HG03378 (cell line): Measurements from ENCODE around the gene CCDC138.

Source experiments
- ATAC-seq: cut with Tn5 transposase; IDR thresholded peaks from one replicate; pipeline ENCODE4 v1.9.1; 2021; ENCODE audit warnings: mild to moderate bottlenecking, moderate library complexity; ENCODE audit not compliant: unreplicated experiment

Gene CCDC138

GRCh38 chr2:108825254-108825653, 38.7 kb downstream of the CCDC138 start:
- no peak for ATAC-seq

DNA sequence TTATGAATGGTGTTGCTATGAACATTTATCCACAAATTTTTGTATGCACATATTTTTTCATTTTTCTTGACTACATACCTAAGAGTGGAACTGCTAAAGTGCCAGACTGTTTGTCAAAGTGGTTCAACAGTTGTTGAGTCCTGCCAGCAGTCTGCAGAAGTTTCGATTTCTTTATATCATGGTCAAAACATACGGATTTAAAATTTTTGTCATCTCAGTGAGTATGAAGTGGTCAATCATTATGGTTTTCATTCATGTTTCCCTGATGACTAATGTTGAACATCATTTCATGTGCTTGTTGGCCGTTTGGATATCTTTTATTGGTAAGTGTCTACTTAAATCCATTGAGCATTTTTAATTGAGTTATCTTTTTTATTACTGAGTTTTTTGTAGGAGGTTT, 39.2 kb downstream of the CCDC138 start:
- no peak for ATAC-seq

GRCh38 chr2:108829578-108830310, 43.2 kb downstream of the CCDC138 start:
- ATAC-seq = no peak

DNA sequence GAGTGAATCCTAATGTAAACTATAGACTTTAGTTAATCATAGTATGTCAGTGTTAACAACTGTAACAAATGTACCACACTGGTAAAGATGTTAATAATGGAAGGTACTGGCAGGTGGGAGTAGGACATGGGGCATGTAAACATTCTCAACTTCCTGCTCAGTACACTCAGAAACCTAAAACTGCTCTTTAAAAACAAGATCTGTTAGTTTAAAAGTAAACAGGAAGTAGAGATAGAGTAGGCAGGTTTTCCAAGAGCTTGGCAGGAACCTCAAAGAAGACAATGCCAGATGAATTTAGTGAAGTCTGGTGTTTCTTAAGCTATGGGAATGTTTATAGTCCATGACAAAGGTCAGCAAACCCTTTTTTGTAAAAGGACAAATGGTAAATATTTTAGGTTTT, 46.6 kb downstream of the CCDC138 start:
- no peak for ATAC-seq

DNA sequence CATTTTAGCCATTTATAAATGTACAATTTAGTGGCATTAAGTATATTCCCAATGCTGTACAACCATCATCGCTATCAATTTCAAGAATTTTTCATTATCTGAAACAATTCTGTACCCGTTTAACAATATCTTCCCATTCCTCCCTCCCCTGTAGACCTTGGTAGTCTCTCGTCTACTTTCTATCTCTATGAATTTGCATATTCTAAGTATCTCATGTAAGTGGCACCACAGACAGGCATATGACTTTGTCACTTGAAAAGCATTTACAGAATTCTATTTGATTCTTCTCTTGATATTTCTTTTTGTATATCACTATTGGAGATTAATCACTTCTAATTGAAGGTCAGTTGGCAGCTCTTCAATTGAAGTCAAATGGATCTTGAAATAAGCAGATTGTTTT, 48.0 kb downstream of the CCDC138 start:
- no peak for ATAC-seq

GRCh38 chr2:108835040-108835439, 48.5 kb downstream of the CCDC138 start:
- ATAC-seq = no peak

DNA sequence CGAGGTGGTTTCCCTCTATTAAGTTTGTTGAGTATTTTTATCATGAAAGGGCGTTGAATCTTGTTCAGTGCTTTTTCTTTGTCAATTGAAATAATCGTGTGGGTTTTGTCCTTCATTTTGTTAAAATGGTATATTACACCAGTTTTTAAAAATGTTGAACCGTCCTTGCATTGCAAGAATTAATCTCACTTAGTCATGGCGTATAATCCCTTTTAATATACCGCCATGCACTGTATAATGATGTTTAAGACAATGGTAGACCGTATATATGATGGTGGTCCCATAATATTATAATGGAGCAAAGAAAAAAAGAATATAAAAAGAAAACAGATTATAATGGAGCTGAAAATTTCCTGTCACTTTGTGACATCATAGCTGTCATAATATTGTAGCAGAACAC, 50.6 kb downstream of the CCDC138 start:
- no peak for ATAC-seq

- no peak for ATAC-seq
Measured at GRCh38 chr2:108841506-108841905, 54.9 kb downstream of the CCDC138 start.

GRCh38 chr2:108845923-108846322, 59.4 kb downstream of the CCDC138 start:
- no peak for ATAC-seq

GRCh38 chr2:108847000-108847399, 60.4 kb downstream of the CCDC138 start:
- ATAC-seq = no peak

DNA sequence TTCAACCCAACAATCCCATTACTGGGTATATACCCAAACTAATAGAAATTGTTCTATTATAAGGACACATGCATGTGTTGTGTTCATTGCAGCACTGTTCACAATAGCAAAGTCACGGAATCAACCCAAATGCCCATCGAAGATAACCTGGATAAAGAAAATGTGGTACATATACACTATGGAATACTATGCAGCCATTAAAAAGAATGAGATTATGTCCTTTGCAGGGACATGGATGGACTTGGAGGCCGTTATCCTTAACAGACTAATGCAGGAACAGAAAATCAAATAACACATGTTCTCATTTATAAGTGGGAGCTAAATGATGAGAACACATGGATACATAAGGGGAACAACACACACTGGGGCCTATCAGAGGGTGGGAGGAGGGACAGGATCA, 65.8 kb downstream of the CCDC138 start:
- no peak for ATAC-seq

DNA sequence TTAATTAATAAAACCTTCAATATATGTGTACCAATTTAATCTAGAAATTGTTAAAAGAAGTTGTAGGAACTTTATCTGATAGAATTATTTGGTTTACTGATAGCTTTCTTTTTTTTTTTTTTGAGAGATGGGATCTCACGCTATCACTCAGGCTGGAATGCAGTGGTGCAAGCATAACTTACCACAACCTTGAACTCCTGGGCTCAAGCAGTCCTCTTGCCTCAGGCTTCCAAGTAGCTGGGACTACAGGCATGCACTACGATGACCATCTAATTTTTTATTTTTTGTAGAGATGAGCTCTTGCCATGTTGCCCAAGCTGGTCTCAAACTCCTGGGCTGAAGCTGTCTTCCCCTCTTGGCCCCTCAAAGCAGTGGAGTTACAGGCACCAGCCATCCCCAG, 66.8 kb downstream of the CCDC138 start:
- no peak for ATAC-seq

- no peak for ATAC-seq
Measured at GRCh38 chr2:108854484-108854883, 67.9 kb downstream of the CCDC138 start.

- no peak for ATAC-seq
Measured at GRCh38 chr2:108855194-108855593, 68.6 kb downstream of the CCDC138 start.

GRCh38 chr2:108858894-108859293, 72.3 kb downstream of the CCDC138 start:
- no peak for ATAC-seq

GRCh38 chr2:108866041-108866440, 79.5 kb downstream of the CCDC138 start:
- ATAC-seq = no peak

DNA sequence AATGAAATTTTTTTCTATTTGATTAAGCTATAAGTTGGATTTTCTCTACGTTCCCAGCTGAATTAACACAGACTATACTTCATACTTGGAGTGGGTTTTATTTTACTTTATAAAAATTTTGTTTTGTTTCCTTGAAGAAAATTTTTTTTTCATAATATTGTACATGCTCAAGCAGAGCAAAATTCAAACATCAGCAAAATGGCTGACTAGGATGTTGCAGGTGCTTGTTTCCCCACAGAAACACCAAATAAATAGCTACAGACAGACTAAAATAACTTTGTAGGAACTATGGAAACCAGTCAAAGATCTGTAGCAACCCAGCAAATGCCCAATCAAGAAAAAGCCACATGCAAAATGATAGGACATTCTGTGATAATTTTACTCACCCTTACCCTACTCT, 82.3 kb downstream of the CCDC138 start:
- no peak for ATAC-seq

DNA sequence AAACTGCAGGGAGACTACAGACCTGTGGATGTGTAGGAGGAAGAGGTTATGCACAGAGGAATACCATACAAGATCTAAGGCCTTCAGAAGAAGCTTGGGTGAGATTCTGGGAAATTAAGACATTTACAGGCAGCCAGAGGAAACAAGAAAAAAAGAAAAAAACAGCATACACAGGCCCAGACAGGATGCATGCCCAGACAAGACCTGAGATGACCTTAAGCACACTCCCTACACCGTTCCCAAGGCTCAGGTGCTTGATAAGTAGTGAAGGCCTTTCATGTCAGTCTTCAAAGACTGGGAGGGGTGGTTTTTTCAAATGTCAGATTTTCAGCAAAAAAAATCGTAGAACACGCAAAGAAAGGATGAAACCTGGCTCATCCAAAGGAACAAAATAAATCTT, 83.0 kb downstream of the CCDC138 start:
- ATAC-seq = no peak

DNA sequence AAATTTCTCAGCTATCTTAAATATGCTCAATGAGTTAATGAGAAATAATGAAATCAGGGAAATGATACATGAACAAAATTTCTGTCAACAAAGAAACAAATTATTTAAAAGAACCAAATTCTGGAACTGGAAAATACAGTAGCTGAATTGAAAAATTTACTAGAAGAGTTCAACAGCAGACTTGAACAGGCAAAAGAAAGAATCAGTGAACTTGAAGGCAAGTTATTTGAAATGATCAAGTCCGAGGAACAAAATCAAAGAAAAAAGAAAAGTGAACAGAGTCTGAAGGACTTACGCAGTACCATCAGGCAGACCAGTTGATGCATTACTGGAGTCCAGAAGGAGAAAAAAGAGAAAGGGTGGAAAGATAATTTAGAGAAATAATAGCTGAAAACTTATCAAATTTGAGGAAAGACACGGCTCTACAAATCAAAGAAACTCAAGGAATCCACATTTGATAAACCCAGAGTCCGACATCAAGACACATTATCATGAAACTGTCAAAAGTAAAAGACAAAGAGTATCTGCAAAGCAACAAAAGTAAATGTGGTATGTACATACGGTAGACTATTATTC, 83.6 kb downstream of the CCDC138 start:
- no peak for ATAC-seq

- no peak for ATAC-seq
Measured at GRCh38 chr2:108877506-108877905, 90.9 kb downstream of the CCDC138 start.

DNA sequence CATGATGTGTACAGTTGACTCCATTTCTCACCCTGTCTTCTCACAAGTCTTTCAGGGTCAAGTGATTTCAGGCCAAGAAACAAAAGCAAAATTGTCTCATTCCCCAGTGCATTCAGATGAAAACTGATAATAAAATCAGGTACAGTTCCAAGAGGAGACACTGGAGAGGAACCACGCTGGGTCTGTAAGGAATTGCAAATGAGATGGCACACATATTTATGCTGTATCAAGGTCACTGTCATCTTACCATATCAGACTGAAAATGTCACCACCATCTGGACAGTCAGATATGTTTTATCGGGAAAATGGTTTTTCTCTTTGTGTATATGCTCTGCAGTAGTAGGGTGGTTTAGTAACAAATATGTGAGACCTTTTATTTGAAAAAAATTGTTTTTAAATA, 91.7 kb downstream of the CCDC138 start:
- no peak for ATAC-seq

DNA sequence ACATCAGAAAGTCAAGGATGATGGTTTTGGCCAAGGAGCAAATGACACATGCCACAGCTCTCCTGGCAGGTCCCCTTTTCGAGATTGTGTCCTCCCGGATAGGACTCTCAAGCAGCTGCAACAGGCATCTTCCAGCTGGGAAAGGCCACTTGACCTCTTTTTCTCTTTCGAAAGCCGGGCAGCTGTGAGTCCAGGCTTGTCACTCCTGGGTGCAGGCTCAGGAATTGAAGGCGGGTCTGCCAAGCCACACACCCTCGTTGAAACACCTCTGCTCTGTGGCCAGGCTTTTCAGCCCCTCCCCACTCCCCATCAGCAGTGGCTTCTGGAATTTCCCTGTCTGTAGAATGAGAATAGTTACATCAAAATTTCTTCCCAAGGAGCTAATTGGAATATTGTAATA, 98.0 kb downstream of the CCDC138 start:
- no peak for ATAC-seq

- ATAC-seq = no peak
Measured at GRCh38 chr2:108889907-108890306, 103.3 kb downstream of the CCDC138 start.
